Endothelial cell of umbilical vein (primary cell): ENCODE measurements around the gene DIP2A. TPM values are rescaled to one million over a fixed set of nuclear protein-coding genes. Genes with fewer than 3 reads are reported as not detected.

Experiments
- BruUV-seq: library from RNA; stranded (reverse); fragments of 400-500 nt; replicated peaks from 2 replicates; lab custom pipeline; 2021; lab: Mats Ljungman, UMichigan
- CTCF ChIA-PET: fragments of 300-600, 350-600 bp; sonication (Branson Sonifier 250); formaldehyde crosslinking; loops from one replicate; lab custom pipeline; 2021; ENCODE audit warnings: antibody characterized with exemption, inconsistent platforms; lab: Charles Lee
- POLR2A ChIA-PET: fragments of 300-600, 350-600 bp; sonication (Branson Sonifier 250); formaldehyde crosslinking; loops from one replicate; lab custom pipeline; 2021; ENCODE audit warnings: antibody characterized with exemption, inconsistent platforms; lab: Charles Lee
- DNase-seq: peaks from one replicate; pipeline ENCODE4 v3.0.0-alpha.2; 2011; ENCODE audit warnings: low read depth, low spot score
- FAIRE-seq: peaks from 2 replicates; lab custom pipeline; 2011; peaks lifted over from hg19 to GRCh38; lab: Jason Lieb, UNC
- H2AFZ ChIP-seq: 2 replicates; pipeline ENCODE4 v1.6.0; 2012; ENCODE audit warnings: low read depth, low read length, control low read depth, inconsistent platforms
- H3K27ac ChIP-seq: 2 replicates; pipeline ENCODE4 v1.5.1; 2011; ENCODE audit warnings: low read depth, mild to moderate bottlenecking, control low read depth, low read length, moderate library complexity; ENCODE audit not compliant: insufficient read depth
- H3K27me3 ChIP-seq, 2 experiments: 2 replicates each; pipeline versions ENCODE4 v1.6.0 to v1.6.1; 2011; ENCODE audit warnings: low read length in 2 of 2, mixed read lengths in 1 of 2; ENCODE audit not compliant: control insufficient read depth in 2 of 2, insufficient read depth in 2 of 2
- H3K36me3 ChIP-seq, 2 experiments: 2 replicates in 1 of 2; 3 replicates in 1 of 2; pipeline ENCODE4 v1.5.1; 2011; ENCODE audit warnings: low read length in 2 of 2, mild to moderate bottlenecking in 1 of 2, moderate library complexity in 1 of 2; ENCODE audit not compliant: control insufficient read depth in 2 of 2, insufficient read depth in 2 of 2; ENCODE audit errors: extremely low read depth in 1 of 2
- H3K4me1 ChIP-seq: 3 replicates; pipeline ENCODE4 v1.5.1; 2011; ENCODE audit warnings: mild to moderate bottlenecking, low read length; ENCODE audit not compliant: control insufficient read depth, insufficient read depth; ENCODE audit errors: extremely low read depth
- H3K4me2 ChIP-seq: 2 replicates; pipeline ENCODE4 v1.6.1; 2011; ENCODE audit warnings: low read length, control low read depth, mixed read lengths; ENCODE audit not compliant: insufficient read depth
- H3K4me3 ChIP-seq, 3 experiments: fragments of 200-600 bp in 1 of 3; sonication (generic), shearing (Covaris generic) in 1 of 3; replicated peaks in 1 of 3; 2 replicates each; pipeline ENCODE4 v1.5.1; 2011 to 2016; ENCODE audit warnings: control low read depth in 3 of 3, low read length in 3 of 3, mild to moderate bottlenecking in 2 of 3, inconsistent platforms in 1 of 3, low read depth in 1 of 3, moderate library complexity in 1 of 3; ENCODE audit not compliant: insufficient read depth in 1 of 3
- H3K79me2 ChIP-seq: 2 replicates; pipeline ENCODE4 v1.6.0; 2012; ENCODE audit warnings: low read length, inconsistent platforms; ENCODE audit not compliant: control insufficient read depth, insufficient read depth
- H3K9ac ChIP-seq: replicated peaks from 2 replicates; pipeline ENCODE3; 2011; ENCODE audit warnings: low read length, control low read depth; ENCODE audit not compliant: insufficient read depth; ENCODE audit errors: extremely low read depth
- H3K9me1 ChIP-seq: replicated peaks from 3 replicates; pipeline ENCODE4 v1.6.0; 2011; ENCODE audit warnings: mild to moderate bottlenecking, low read length; ENCODE audit not compliant: control insufficient read depth, insufficient read depth; ENCODE audit errors: extremely low read depth
- H3K9me3 ChIP-seq: replicated peaks from 2 replicates; pipeline ENCODE4 v1.5.1; 2012; ENCODE audit warnings: low read length, inconsistent platforms; ENCODE audit not compliant: control insufficient read depth, insufficient read depth
- H4K20me1 ChIP-seq: replicated peaks from 2 replicates; pipeline ENCODE3; 2011; ENCODE audit warnings: mild to moderate bottlenecking, low read length; ENCODE audit not compliant: control insufficient read depth, insufficient read depth; ENCODE audit errors: extremely low read depth
- CTCF ChIP-seq, 2 donors: IDR thresholded peaks; 1 replicate in 1 of 2; 2 replicates in 1 of 2; pipeline ENCODE4 v1.5.1; 2011; ENCODE audit warnings: low read length in 2 of 2, mild to moderate bottlenecking in 2 of 2, moderate library complexity in 2 of 2, control low read depth in 1 of 2, inconsistent platforms in 1 of 2, low read depth in 1 of 2; ENCODE audit not compliant: insufficient read depth in 1 of 2; ENCODE audit errors: extremely low read depth in 1 of 2
- EZH2 ChIP-seq: IDR thresholded peaks from 2 replicates; pipeline ENCODE4 v1.6.1; 2012; ENCODE audit warnings: borderline replicate concordance, low read depth, mild to moderate bottlenecking, moderate library complexity, low read length, inconsistent platforms; ENCODE audit not compliant: severe bottlenecking
- FOS ChIP-seq: IDR thresholded peaks from 2 replicates; pipeline ENCODE4 v1.6.1; 2011; ENCODE audit warnings: mild to moderate bottlenecking, low read length, moderate library complexity, borderline replicate concordance; ENCODE audit not compliant: insufficient read depth
- GATA2 ChIP-seq: IDR thresholded peaks from 2 replicates; pipeline ENCODE4 v1.7.0; 2011; ENCODE audit warnings: low read depth, mild to moderate bottlenecking, moderate library complexity, mixed read lengths, low read length; ENCODE audit not compliant: insufficient read length, insufficient read depth
- JUN ChIP-seq: IDR thresholded peaks from 2 replicates; pipeline ENCODE4 v1.6.1; 2011; ENCODE audit warnings: borderline replicate concordance, low read depth; ENCODE audit not compliant: insufficient read length, insufficient read depth
- MAX ChIP-seq: IDR thresholded peaks from 2 replicates; pipeline ENCODE4 v1.6.1; 2011; ENCODE audit not compliant: insufficient read depth, insufficient read length
- MYC ChIP-seq: IDR thresholded peaks from one replicate; pipeline ENCODE4 v1.6.1; 2011; ENCODE audit warnings: mild to moderate bottlenecking, low read depth, low read length
- POLR2A ChIP-seq: IDR thresholded peaks from 2 replicates; pipeline ENCODE4 v1.6.1; 2012; ENCODE audit warnings: low read depth, mild to moderate bottlenecking, control low read depth, low read length
- POLR2AphosphoS5 ChIP-seq: IDR thresholded peaks from 2 replicates; pipeline ENCODE4 v1.6.1; 2012; ENCODE audit warnings: low read depth, mild to moderate bottlenecking, control low read depth, low read length, moderate library complexity; ENCODE audit not compliant: insufficient read depth
- dilution Hi-C: fragments of 300-500 bp; cut with MboI; formaldehyde crosslinking; loops from one replicate; pipeline ENCODE4 v1.15.0; 2019; ENCODE audit warnings: low sequenced_read_pairs; ENCODE audit not compliant: extremely low pct_ligation_motif_present
- intact Hi-C: fragments of 100-400 bp; cut with micrococcal nuclease; formaldehyde crosslinking; loops from one replicate; pipeline ENCODE4 v1.10.0; 2022
- polyA plus RNA-seq, 4 experiments: library from polyadenylated mRNA; depleted of rRNA in 3 of 4; stranded (reverse) in 3 of 4; unstranded in 1 of 4; fragments of >200 nt; gene quantifications; 2 replicates each; pipeline versions ENCODE4 v1.2.1 to v1.2.3, GENCODE V29; 2011 to 2012; ENCODE audit warnings: missing spikeins in 1 of 4
- total RNA-seq: library from RNA; stranded (reverse); gene quantifications from 2 replicates; pipeline ENCODE4 v1.2.3, GENCODE V29; 2021

The DIP2A gene
- total and polyA plus RNA-seq, 2 donors (not counting 3 experiments of a cell fraction or from before 2014, with no cell fraction given): 34.5 to 62.1 TPM

- DNase-seq (no peak), FAIRE-seq (no peak)
- Histone ChIP-seq H3K27me3 (no peaks in the 10 kb centered on the region), H3K4me1 (no peaks in the 10 kb centered on the region), H3K9ac (no peak overlapping the region), H2AFZ (no peak overlapping the region), H3K4me2 (no peak overlapping the region), H3K4me3 (no peak overlapping the region), H3K79me2 (no peaks in the 10 kb centered on the region), H3K9me1 (no peaks in the 10 kb centered on the region), H3K36me3 (peaks cover 2 to 20% of the 10 kb centered on the region in 2 experiments), H3K9me3 (no peaks in the 10 kb centered on the region), H4K20me1 (no peaks in the 10 kb centered on the region), H3K27ac (no peak overlapping the region)
- POLR2A ChIA-PET: no interaction called here
- TF ChIP-seq GATA2 (no peak), MAX (no peak), MYC (no peak), POLR2AphosphoS5 (no peak), EZH2 (no peak), FOS (no peak), JUN (no peak), CTCF (IDR thresholded peaks at IDR 0.05; ENCODE audit: extremely low read depth in 1 of 2, insufficient read depth in 1 of 2, low read depth in 1 of 2, low read length in 2 of 2) (no peak), POLR2A (no peak)
- dilution Hi-C loops: no loop called here
- no TSS peak for BruUV-seq
- CTCF ChIA-PET: interaction anchor here (1.2 kb wide), 1 partner anchor 36 kb away, joined by 3 read pairs; no protein-coding TSS in a partner anchor
- intact Hi-C loops: no loop called here
These were observed 33.6 kb upstream of the DIP2A start for GRCh38 chr21:46425041-46425440.
